Loucy (cell line): ENCODE measurements around the gene NIPA2.

Experiments used
- H2AFZ ChIP-seq: fragments of 200-600 bp; sonication (generic); 2 replicates; pipeline ENCODE4 v1.6.0; 2016; ENCODE audit warnings: antibody characterized with exemption, mild to moderate bottlenecking, low read length, moderate library complexity
- H3F3A ChIP-seq: fragments of 200-600 bp; 2 replicates; pipeline ENCODE4 v1.6.0; 2016; ENCODE audit warnings: antibody characterized with exemption, low read depth, mild to moderate bottlenecking
- H3K27me3 ChIP-seq: fragments of 200-600 bp; sonication (generic); 2 replicates; pipeline ENCODE4 v1.6.1; 2014; ENCODE audit warnings: low read length, mild to moderate bottlenecking; ENCODE audit not compliant: insufficient read depth, poor library complexity, severe bottlenecking
- H3K36me3 ChIP-seq: fragments of 200-600 bp; sonication (generic); 2 replicates; pipeline ENCODE4 v1.6.1; 2016; ENCODE audit warnings: low read length; ENCODE audit not compliant: insufficient read depth
- H3K4me1 ChIP-seq: fragments of 200-600 bp; sonication (generic); 2 replicates; pipeline ENCODE4 v1.5.1; 2014; ENCODE audit warnings: low read length, mild to moderate bottlenecking; ENCODE audit not compliant: insufficient read depth, poor library complexity, severe bottlenecking
- H3K4me2 ChIP-seq: fragments of 200-600 bp; sonication (generic); 2 replicates; pipeline ENCODE4 v1.6.0; 2014; ENCODE audit warnings: antibody characterized with exemption, low read length, low read depth, mild to moderate bottlenecking; ENCODE audit not compliant: poor library complexity, severe bottlenecking
- H3K4me3 ChIP-seq: fragments of 200-600 bp; sonication (generic); 2 replicates; pipeline ENCODE4 v1.5.1; 2014; ENCODE audit warnings: low read length, mild to moderate bottlenecking, mixed read lengths; ENCODE audit not compliant: poor library complexity, severe bottlenecking
- H3K79me2 ChIP-seq: fragments of 200-600 bp; sonication (generic); 2 replicates; pipeline ENCODE4 v1.6.1; 2014; ENCODE audit warnings: low read length; ENCODE audit not compliant: insufficient read depth
- H3K9ac ChIP-seq: fragments of 200-600 bp; sonication (generic); 2 replicates; pipeline ENCODE4 v1.6.0; 2014; ENCODE audit warnings: mild to moderate bottlenecking, low read depth, low read length, moderate library complexity; ENCODE audit not compliant: poor library complexity, severe bottlenecking
- H3K9me2 ChIP-seq: fragments of 200-600 bp; sonication (generic); replicated peaks from 2 replicates; pipeline ENCODE4 v1.6.1; 2016; ENCODE audit warnings: low read depth, low read length, mixed read lengths
- H3K9me3 ChIP-seq: fragments of 200-600 bp; sonication (generic); 2 replicates; pipeline ENCODE4 v1.6.1; 2014; ENCODE audit warnings: mild to moderate bottlenecking, antibody characterized with exemption, low read length, low read depth; ENCODE audit not compliant: insufficient read depth
- H4K20me1 ChIP-seq: fragments of 200-600 bp; sonication (generic); 2 replicates; pipeline ENCODE4 v1.6.0; 2014; ENCODE audit warnings: antibody characterized with exemption, low read length, mild to moderate bottlenecking; ENCODE audit not compliant: insufficient read depth, poor library complexity, severe bottlenecking
- EZH2phosphoT487 ChIP-seq: fragments of 200-600 bp; IDR thresholded peaks from 2 replicates; pipeline ENCODE4 v1.6.1; 2018; ENCODE audit warnings: antibody characterized with exemption, mild to moderate bottlenecking, moderate library complexity, borderline replicate concordance
- TF ChIP-seq, protein P1 (sequence below): fragments of 200-600 bp; sonication (generic); conservative IDR thresholded peaks from 2 replicates; pipeline ENCODE4 v1.5.1; 2014; ENCODE audit warnings: mild to moderate bottlenecking, antibody characterized with exemption, low read length

NIPA2 gene

DNA sequence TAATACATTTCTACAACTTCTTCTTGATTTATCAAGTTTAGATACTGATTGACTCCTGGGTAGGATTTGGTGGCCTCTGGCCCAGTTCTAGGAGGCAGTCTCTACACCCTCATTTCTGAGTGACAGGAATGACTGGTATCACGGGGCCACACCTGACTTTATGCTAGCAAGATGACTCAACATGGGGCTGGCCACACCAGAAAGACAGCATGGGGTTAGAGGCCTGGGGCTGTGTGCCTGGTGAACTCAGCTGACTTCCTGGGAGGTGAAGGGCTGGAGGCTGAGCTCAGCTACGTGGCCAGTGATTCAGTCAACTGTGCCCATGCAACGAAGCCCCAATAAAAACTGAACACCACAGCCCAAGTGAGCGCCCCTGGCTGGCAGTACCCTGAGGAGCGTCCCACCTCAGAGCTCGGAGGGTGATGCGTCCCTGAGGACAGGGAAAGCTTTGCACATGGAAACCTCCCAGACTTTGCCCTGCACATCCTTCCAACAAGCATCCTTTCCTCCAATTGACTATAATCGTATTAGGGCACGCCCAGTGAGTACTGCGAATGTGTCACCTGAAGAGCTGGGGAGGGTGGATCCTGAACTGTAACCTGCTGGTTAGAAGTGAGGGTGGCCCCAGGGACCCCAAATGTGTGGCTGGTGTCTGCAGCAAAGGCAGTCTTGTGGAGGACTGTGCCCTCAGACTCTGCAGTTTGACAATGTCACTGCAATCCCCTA lies 57.2 kb downstream of the NIPA2 start:
- no peak overlapping the region for H2AFZ ChIP-seq
- H3K36me3 ChIP-seq: no peaks in the 10 kb centered on the region
- no peak overlapping the region for H3K4me2 ChIP-seq
- H4K20me1 ChIP-seq: no peaks in the 10 kb centered on the region
- no peak overlapping the region for H3K9ac ChIP-seq
- H3K4me3 ChIP-seq: no peak overlapping the region
- no peaks in the 10 kb centered on the region for H3K27me3 ChIP-seq
- H3K9me3 ChIP-seq: no peaks in the 10 kb centered on the region
- H3K9me2 ChIP-seq: no peaks in the 10 kb centered on the region
- H3F3A ChIP-seq: no peaks in the 10 kb centered on the region
- no peaks in the 10 kb centered on the region for H3K4me1 ChIP-seq
- H3K79me2 ChIP-seq: no peaks in the 10 kb centered on the region
- no peak for TF ChIP-seq EZH2phosphoT487
- TF ChIP-seq, protein P1, sequence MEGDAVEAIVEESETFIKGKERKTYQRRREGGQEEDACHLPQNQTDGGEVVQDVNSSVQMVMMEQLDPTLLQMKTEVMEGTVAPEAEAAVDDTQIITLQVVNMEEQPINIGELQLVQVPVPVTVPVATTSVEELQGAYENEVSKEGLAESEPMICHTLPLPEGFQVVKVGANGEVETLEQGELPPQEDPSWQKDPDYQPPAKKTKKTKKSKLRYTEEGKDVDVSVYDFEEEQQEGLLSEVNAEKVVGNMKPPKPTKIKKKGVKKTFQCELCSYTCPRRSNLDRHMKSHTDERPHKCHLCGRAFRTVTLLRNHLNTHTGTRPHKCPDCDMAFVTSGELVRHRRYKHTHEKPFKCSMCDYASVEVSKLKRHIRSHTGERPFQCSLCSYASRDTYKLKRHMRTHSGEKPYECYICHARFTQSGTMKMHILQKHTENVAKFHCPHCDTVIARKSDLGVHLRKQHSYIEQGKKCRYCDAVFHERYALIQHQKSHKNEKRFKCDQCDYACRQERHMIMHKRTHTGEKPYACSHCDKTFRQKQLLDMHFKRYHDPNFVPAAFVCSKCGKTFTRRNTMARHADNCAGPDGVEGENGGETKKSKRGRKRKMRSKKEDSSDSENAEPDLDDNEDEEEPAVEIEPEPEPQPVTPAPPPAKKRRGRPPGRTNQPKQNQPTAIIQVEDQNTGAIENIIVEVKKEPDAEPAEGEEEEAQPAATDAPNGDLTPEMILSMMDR: no peak

DNA sequence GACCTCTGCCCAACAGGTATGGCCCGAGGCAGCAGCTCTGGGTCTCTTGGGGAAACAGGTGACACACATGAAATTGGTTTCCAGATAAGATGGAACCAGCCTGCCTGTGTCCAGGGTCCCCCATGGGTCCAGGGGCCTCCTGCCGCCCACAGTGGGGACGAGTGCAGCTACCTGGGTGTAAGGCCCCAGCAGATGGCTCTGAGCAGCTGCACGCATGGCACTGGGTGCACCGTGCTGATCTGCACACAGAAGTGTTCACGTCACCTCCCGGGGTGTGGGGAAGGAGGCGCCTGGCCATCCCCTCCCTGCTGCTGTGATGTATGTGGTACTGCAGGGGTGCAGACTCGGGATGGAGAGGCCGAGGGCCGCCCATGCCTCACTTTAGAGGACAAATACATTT lies 63.6 kb downstream of the NIPA2 start:
- Histone ChIP-seq H3K9ac (no peak overlapping the region), H3K79me2 (no peaks in the 10 kb centered on the region), H3K4me2 (no peak overlapping the region), H3K36me3 (no peaks in the 10 kb centered on the region), H4K20me1 (no peaks in the 10 kb centered on the region), H3K27me3 (no peaks in the 10 kb centered on the region), H3K9me3 (no peaks in the 10 kb centered on the region), H3K4me3 (no peak overlapping the region), H3K4me1 (no peaks in the 10 kb centered on the region), H2AFZ (no peak overlapping the region), H3K9me2 (no peaks in the 10 kb centered on the region), H3F3A (no peaks in the 10 kb centered on the region)
- TF ChIP-seq, protein P1: no peak
- TF ChIP-seq EZH2phosphoT487: no peak

DNA sequence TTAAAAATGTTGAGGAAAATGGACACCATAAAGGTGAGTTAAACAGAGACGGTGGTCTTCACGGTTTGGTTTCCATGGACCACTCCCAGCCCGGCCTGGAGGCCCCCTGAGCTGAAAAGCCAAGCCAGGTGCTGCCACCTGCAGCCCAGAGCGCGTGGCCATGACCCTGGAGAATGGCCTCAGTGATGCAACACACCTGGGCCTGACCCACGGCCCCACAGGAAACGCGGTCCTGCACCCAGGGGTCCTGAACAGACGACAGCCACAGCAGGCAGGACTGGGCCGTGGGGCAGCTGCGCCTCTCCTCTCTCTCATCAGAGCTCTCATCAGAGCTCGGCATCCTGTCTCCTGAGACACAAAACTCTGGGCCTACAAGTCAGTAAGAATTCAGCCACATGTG lies 64.1 kb downstream of the NIPA2 start:
- H3K9me2 ChIP-seq: no peaks in the 10 kb centered on the region
- H3K4me1 ChIP-seq: no peaks in the 10 kb centered on the region
- TF ChIP-seq, protein P1: no peak; the same call in 1 of the 2 replicates
- TF ChIP-seq EZH2phosphoT487: no peak
- no peaks in the 10 kb centered on the region for H3K27me3 ChIP-seq
- H3K9ac ChIP-seq: no peak overlapping the region
- no peaks in the 10 kb centered on the region for H3F3A ChIP-seq
- no peak overlapping the region for H3K4me2 ChIP-seq
- H3K9me3 ChIP-seq: no peaks in the 10 kb centered on the region
- H2AFZ ChIP-seq: no peak overlapping the region
- no peak overlapping the region for H3K4me3 ChIP-seq
- no peaks in the 10 kb centered on the region for H3K79me2 ChIP-seq
- H3K36me3 ChIP-seq: no peaks in the 10 kb centered on the region
- H4K20me1 ChIP-seq: no peaks in the 10 kb centered on the region
